Astrocyte (in vitro differentiated cells and primary cell): Measurements from ENCODE around the gene TMEM95.

Experiments used
- CTCF ChIP-seq: IDR thresholded peaks from 2 replicates; pipeline ENCODE4 v1.5.1; 2011; ENCODE audit warnings: low read depth, mild to moderate bottlenecking, inconsistent platforms, low read length, moderate library complexity; ENCODE audit not compliant: insufficient read depth
- EZH2 ChIP-seq: IDR thresholded peaks from 2 replicates; pipeline ENCODE4 v1.6.1; 2012; ENCODE audit warnings: mild to moderate bottlenecking, low read length, inconsistent platforms; ENCODE audit not compliant: insufficient read depth

GRCh38 chr17:7346761-7347614 lies 8.0 kb upstream of the TMEM95 start:
- TF ChIP-seq CTCF (no peak), EZH2 (no peak)
